Peyer's patch (tissue), 4 donors: ENCODE data around the gene SRC. TPM values are rescaled to one million over a fixed set of nuclear protein-coding genes. Genes with fewer than 3 reads are reported as not detected.

ENCODE experiments used
- DNase-seq, 3 donors: peaks; one replicate each; pipeline ENCODE4 v3.0.0-alpha.2; 2017 to 2019
- H3K27ac ChIP-seq, 4 donors: fragments of 200-600 bp; sonication (generic); one replicate each; pipeline ENCODE4 v1.5.1; 2016 to 2019
- H3K27me3 ChIP-seq, 2 donors: fragments of 200-600 bp; sonication (generic); one replicate each; pipeline ENCODE4 v1.5.1; 2019
- H3K36me3 ChIP-seq, 3 donors: fragments of 200-600 bp; sonication (generic); one replicate each; pipeline ENCODE4 v1.5.1; 2016 to 2019
- H3K4me1 ChIP-seq, 4 donors: fragments of 200-600 bp; sonication (generic); one replicate each; pipeline ENCODE4 v1.5.1; 2016 to 2019
- H3K4me3 ChIP-seq, 4 donors: fragments of 200-600 bp; sonication (generic); 1 replicate in 3 of 4; 2 replicates in 1 of 4; pipeline ENCODE4 v1.5.1; 2016 to 2019; ENCODE audit warnings: mild to moderate bottlenecking in 1 of 4
- H3K9me3 ChIP-seq, 4 donors: fragments of 200-600 bp; sonication (generic); one replicate each; pipeline ENCODE4 v1.5.1; 2016 to 2019; ENCODE audit warnings: mild to moderate bottlenecking in 1 of 4
- POLR2A ChIP-seq, 2 donors: fragments of 450-650 bp; IDR thresholded peaks; one replicate each; pipeline ENCODE4 v1.5.1; 2017; ENCODE audit warnings: antibody characterized with exemption in 2 of 2, mild to moderate bottlenecking in 2 of 2, moderate library complexity in 2 of 2
- total RNA-seq, 4 donors: library from RNA; depleted of rRNA; stranded (reverse); fragments of >200 nt; gene quantifications; one replicate each; pipeline ENCODE4 v1.1.0, GENCODE V29; 2016
- TF ChIP-seq, protein P1 (sequence below), 6 experiments: fragments of 450-650 bp in 4 of 6; fragments of 200-600 bp in 2 of 6; sonication (generic) in 1 of 6; IDR thresholded peaks; one replicate each; pipeline ENCODE4 v1.5.1; 2017 to 2019; ENCODE audit warnings: antibody characterized with exemption in 6 of 6, mild to moderate bottlenecking in 3 of 6, moderate library complexity in 1 of 6

Gene SRC
- total RNA-seq, 4 donors from 2014 or later: 85.8 to 187 (median 146) TPM

- Histone ChIP-seq H3K9me3 (no peaks in the 10 kb centered on the region), H3K4me3 (no peak overlapping the region), H3K36me3 (no peaks in the 10 kb centered on the region), H3K27ac (no peak overlapping the region), H3K4me1 (peaks cover 0 to 8% (median 4%) of the 10 kb centered on the region in 4 donors), H3K27me3 (no peaks in the 10 kb centered on the region)
- TF ChIP-seq POLR2A (IDR thresholded peaks at IDR 0.05): no peak
- TF ChIP-seq, protein P1, sequence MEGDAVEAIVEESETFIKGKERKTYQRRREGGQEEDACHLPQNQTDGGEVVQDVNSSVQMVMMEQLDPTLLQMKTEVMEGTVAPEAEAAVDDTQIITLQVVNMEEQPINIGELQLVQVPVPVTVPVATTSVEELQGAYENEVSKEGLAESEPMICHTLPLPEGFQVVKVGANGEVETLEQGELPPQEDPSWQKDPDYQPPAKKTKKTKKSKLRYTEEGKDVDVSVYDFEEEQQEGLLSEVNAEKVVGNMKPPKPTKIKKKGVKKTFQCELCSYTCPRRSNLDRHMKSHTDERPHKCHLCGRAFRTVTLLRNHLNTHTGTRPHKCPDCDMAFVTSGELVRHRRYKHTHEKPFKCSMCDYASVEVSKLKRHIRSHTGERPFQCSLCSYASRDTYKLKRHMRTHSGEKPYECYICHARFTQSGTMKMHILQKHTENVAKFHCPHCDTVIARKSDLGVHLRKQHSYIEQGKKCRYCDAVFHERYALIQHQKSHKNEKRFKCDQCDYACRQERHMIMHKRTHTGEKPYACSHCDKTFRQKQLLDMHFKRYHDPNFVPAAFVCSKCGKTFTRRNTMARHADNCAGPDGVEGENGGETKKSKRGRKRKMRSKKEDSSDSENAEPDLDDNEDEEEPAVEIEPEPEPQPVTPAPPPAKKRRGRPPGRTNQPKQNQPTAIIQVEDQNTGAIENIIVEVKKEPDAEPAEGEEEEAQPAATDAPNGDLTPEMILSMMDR (IDR thresholded peaks at IDR 0.05): no peak
- no peak for DNase-seq
Observed at GRCh38 chr20:37416100-37416847, 70.3 kb downstream of the SRC start.

DNA sequence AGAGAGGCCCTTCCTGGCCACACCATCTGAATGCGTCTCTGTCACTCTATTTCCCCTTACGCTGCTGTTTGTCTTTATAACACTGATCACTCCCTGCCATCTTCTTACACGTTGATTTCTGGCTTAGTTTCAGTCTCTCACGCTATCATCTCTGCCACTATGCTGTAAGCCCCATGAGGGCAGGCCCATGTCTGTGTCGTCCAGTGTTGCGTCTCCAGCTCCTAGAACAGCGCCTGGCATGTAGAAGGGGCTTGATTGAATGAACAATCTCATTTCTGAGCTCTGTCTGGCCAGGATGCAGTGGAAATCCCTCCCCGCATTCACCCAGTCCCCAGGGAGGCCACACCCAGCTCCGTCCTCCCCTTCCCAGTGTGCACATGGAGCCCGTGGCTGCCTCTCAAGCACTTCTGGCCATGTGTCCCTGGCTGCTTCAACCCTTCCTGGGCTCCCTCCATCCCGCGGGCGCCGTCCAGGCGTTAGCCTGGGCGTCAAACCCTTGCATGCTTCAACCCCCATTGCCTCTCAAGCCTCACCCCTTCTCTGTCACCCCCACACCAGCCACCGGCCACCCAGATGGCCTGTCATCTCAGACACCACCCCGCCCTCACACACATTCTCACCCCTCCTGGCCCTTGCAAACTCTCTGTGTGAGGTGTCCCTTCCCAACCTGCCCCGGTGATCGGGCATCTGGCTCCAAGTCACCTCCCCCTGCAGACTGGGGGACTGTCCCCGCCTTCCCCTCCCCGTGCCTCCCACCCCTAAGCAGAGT lies 71.1 kb downstream of the SRC start:
- peaks cover 0 to 8% (median 2%) of the 10 kb centered on the region in 4 donors for H3K4me1 ChIP-seq

GRCh38 chr20:37417617-37418467 lies 71.9 kb downstream of the SRC start:
- no peak for DNase-seq
- H3K36me3 ChIP-seq: no peaks in the 10 kb centered on the region
- no peaks in the 10 kb centered on the region for H3K4me1 ChIP-seq
- H3K4me3 ChIP-seq: no peak overlapping the region
- TF ChIP-seq, protein P1 (IDR thresholded peaks at IDR 0.05): no peak
- TF ChIP-seq POLR2A (IDR thresholded peaks at IDR 0.05): no peak
- no peak overlapping the region for H3K27ac ChIP-seq
- no peaks in the 10 kb centered on the region for H3K27me3 ChIP-seq
- H3K9me3 ChIP-seq: no peaks in the 10 kb centered on the region

More for the DNA sequence above, 71.1 kb downstream of the SRC start:
- DNase-seq: no peak
- Histone ChIP-seq H3K36me3 (no peaks in the 10 kb centered on the region), H3K27ac (no peak overlapping the region), H3K9me3 (no peaks in the 10 kb centered on the region), H3K27me3 (no peaks in the 10 kb centered on the region), H3K4me3 (no peak overlapping the region)
- no peak for TF ChIP-seq POLR2A (IDR thresholded peaks at IDR 0.05)
- TF ChIP-seq, protein P1 (IDR thresholded peaks at IDR 0.05): no peak

- TF ChIP-seq, protein P1 (IDR thresholded peaks at IDR 0.05): no peak
- no peak for TF ChIP-seq POLR2A (IDR thresholded peaks at IDR 0.05)
Observed at GRCh38 chr20:37418591-37419109, 72.7 kb downstream of the SRC start.

GRCh38 chr20:37419307-37419706 lies 73.4 kb downstream of the SRC start:
- no peaks in the 10 kb centered on the region for H3K27me3 ChIP-seq
- H3K36me3 ChIP-seq: no peaks in the 10 kb centered on the region
- DNase-seq: no peak
- H3K4me1 ChIP-seq: no peaks in the 10 kb centered on the region
- H3K4me3 ChIP-seq: no peak overlapping the region
- TF ChIP-seq, protein P1 (IDR thresholded peaks at IDR 0.05): no peak
- TF ChIP-seq POLR2A (IDR thresholded peaks at IDR 0.05): no peak
- no peaks in the 10 kb centered on the region for H3K9me3 ChIP-seq
- no peak overlapping the region for H3K27ac ChIP-seq

More at GRCh38 chr20:37418591-37419109, 72.7 kb downstream of the SRC start:
- no peaks in the 10 kb centered on the region for H3K36me3 ChIP-seq
- no peak overlapping the region for H3K4me3 ChIP-seq
- H3K27ac ChIP-seq: no peak overlapping the region
- no peaks in the 10 kb centered on the region for H3K9me3 ChIP-seq
- H3K27me3 ChIP-seq: no peaks in the 10 kb centered on the region
- no peaks in the 10 kb centered on the region for H3K4me1 ChIP-seq
- DNase-seq: no peak
